Ovary (tissue), 9 donors: Measurements from ENCODE around the gene LEKR1. TPM values are rescaled to one million over a fixed set of nuclear protein-coding genes. Genes with fewer than 3 reads are reported as not detected.

Source experiments
- DNase-seq, 5 donors: peaks; one replicate each; pipeline ENCODE4 v3.0.0-alpha.2; 2019 to 2020
- H3K27ac ChIP-seq, 2 donors: fragments of 200-600 bp; one replicate each; pipeline versions ENCODE4 v1.5.1 to v1.8.0; 2019 to 2022
- H3K27me3 ChIP-seq: fragments of 200-600 bp; one replicate; pipeline ENCODE4 v1.8.0; 2022
- H3K36me3 ChIP-seq: fragments of 200-600 bp; sonication (generic); one replicate; pipeline ENCODE4 v1.5.1; 2019
- H3K4me1 ChIP-seq: one replicate; pipeline ENCODE4 v1.8.1; 2013; ENCODE audit warnings: mild to moderate bottlenecking, moderate library complexity; ENCODE audit not compliant: insufficient read depth
- H3K4me3 ChIP-seq: fragments of 200-600 bp; sonication (generic); one replicate; pipeline ENCODE4 v1.5.1; 2017
- H3K9me3 ChIP-seq, 2 donors: fragments of 200-600 bp in 1 of 2; sonication (generic) in 1 of 2; one replicate each; pipeline versions ENCODE4 v1.5.1 to v1.8.1; 2013 to 2019; ENCODE audit warnings: mild to moderate bottlenecking in 1 of 2, moderate library complexity in 1 of 2
- EP300 ChIP-seq: sonication (generic); formaldehyde crosslinking; IDR thresholded peaks from one replicate; pipeline ENCODE4 v1.6.1; 2017; ENCODE audit warnings: antibody characterized with exemption
- POLR2A ChIP-seq: fragments of 450-650 bp; IDR thresholded peaks from one replicate; pipeline ENCODE4 v1.6.1; 2017; ENCODE audit warnings: antibody characterized with exemption, mild to moderate bottlenecking, moderate library complexity
- WGBS, 3 donors: extraction: QIAGEN DNeasy Blood & Tissue Kit in 1 of 3; methylation state at CpG; one replicate each; pipeline versions ENCODE4 v1.1.5 to v1.1.7; 2013 to 2017; 5-methylcytosine and 5-hydroxymethylcytosine counted together
- intact Hi-C, 4 donors: fragments of 100-400 bp; cut with DNase I; formaldehyde crosslinking; loops; one replicate each; pipeline versions ENCODE4 v1.11.0 to v1.15.1; 2022 to 2023
- polyA plus RNA-seq, 2 donors: library from polyadenylated mRNA; stranded (reverse); fragments of 200-250 nt in 1 of 2; fragments of 350-450 nt in 1 of 2; fragmentation: Illumina TruSeq in 1 of 2; extraction: RNeasy Lipid Tissue Mini Kit (QIAGEN cat#74804) in 1 of 2; gene quantifications; one replicate each; pipeline ENCODE4 v1.2.3, GENCODE V29; 2013 to 2014
- total RNA-seq, 7 donors: library from RNA; depleted of rRNA in 2 of 7; stranded (reverse); fragments of >200 nt in 2 of 7; fragmentation: NEBNext Ultra II Directional in 3 of 7; extraction: Animal tissue kit (Norgen Biotek cat#: 25700) in 3 of 7; gene quantifications; one replicate each; pipeline versions ENCODE4 v1.1.0 to v1.2.4, GENCODE V29; 2016 to 2023
- TF ChIP-seq, protein P1 (sequence below), 3 donors: fragments of 450-650 bp in 2 of 3; fragments of 200-600 bp in 1 of 3; IDR thresholded peaks; one replicate each; pipeline versions ENCODE4 v1.5.1 to v1.8.0; 2016 to 2022; ENCODE audit warnings: antibody characterized with exemption in 3 of 3, mild to moderate bottlenecking in 1 of 3
- donor health status: DM: no; HTN: no; CAD: no; lungs with moderate emphysema.
- donor health status: DM: no; HTN: no; CAD: no.
- donor health status: Bipolar disorder and iron deficiency.
- donor health status: DM: yes; HTN: yes; CAD: no.
- donor health status: DM: no; HTN: no; CAD: no.
- donor health status: DM: yes; HTN: yes; CAD: no.

Gene LEKR1
- total and polyA plus RNA-seq, 9 donors, result 0.38 to 7.8 (median 2.4) TPM

DNA sequence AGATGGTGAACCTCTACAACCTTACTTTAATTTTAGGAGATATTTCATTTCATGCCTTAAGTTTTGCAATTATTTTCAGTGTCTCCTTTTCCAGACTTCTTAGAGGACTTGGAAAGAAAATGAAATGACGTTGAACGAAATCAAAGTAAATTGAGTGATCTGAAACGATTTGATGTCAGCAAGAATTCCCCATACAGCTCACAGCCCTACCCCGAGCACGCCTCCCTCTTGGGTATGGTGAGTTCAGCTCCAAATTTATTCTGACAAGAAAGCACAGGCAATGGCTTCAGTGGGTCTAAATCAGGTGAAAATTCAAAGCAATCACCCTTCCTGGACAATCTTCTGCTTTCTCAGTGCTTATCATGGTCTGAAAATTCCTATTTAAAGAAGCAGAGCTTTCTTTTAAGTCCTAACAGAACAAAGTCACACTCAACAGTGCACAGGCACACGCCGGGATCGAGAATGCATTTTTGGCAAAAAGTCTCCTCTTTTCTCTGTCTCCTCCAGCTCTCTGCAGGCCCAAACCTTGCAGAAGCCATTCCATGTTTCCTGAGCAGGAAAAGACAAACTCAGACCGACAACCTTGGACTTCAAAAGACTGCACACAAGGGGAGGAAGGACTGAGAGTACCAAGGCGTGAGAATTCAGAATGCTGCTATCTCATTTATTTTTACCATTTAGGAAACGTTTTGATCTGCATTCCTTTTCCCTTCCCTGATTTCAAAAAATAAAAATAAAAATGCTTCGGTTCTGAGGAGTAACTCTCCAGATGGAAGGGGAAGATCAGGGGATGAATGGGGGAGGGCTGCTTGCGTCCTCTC is 261.8 kb downstream of the LEKR1 start:
- H3K27ac ChIP-seq, result peak overlapping the region; percentile 86 to 97
- no peaks in the 10 kb centered on the region for H3K27me3 ChIP-seq
- WGBS, 3 donors, result 6 to 9% (median 7%) methylated on average over 13 of the region's 13 CpGs
- no peaks in the 10 kb centered on the region for H3K36me3 ChIP-seq
- H3K4me3 ChIP-seq, result peak overlapping the region; percentile 48
- H3K9me3 ChIP-seq, result no peaks in the 10 kb centered on the region
- TF ChIP-seq EP300 (no peak), POLR2A (no peak)
- TF ChIP-seq, protein P1, sequence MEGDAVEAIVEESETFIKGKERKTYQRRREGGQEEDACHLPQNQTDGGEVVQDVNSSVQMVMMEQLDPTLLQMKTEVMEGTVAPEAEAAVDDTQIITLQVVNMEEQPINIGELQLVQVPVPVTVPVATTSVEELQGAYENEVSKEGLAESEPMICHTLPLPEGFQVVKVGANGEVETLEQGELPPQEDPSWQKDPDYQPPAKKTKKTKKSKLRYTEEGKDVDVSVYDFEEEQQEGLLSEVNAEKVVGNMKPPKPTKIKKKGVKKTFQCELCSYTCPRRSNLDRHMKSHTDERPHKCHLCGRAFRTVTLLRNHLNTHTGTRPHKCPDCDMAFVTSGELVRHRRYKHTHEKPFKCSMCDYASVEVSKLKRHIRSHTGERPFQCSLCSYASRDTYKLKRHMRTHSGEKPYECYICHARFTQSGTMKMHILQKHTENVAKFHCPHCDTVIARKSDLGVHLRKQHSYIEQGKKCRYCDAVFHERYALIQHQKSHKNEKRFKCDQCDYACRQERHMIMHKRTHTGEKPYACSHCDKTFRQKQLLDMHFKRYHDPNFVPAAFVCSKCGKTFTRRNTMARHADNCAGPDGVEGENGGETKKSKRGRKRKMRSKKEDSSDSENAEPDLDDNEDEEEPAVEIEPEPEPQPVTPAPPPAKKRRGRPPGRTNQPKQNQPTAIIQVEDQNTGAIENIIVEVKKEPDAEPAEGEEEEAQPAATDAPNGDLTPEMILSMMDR (IDR thresholded peaks at IDR 0.05), result no peak
- H3K4me1 ChIP-seq, result peaks cover 6% of the 10 kb centered on the region
- intact Hi-C loops, result loop anchor here (2.0 to 10.0 kb wide), 9 partner anchors 41 to 933 kb away; partner anchors contain the start of genes LEKR1 (in 2 of the 4), SSR3 (in 1 of the 4) and TIPARP (in 1 of the 4)
- peak in 2 of 5 donors; percentile 22 to 24 for DNase-seq

- H3K27me3 ChIP-seq, result no peaks in the 10 kb centered on the region
- no peaks in the 10 kb centered on the region for H3K9me3 ChIP-seq
- H3K27ac ChIP-seq, result peak overlapping the region; percentile 86 to 97
- intact Hi-C loops, result loop anchor here (2.0 to 10.0 kb wide), 9 partner anchors 40 to 934 kb away; partner anchors contain the start of genes LEKR1 (in 2 of the 4), SSR3 (in 1 of the 4) and TIPARP (in 1 of the 4)
- DNase-seq, result peak; percentile 96 to 98 (median 98)
- peaks cover 6% of the 10 kb centered on the region for H3K4me1 ChIP-seq
- H3K36me3 ChIP-seq, result no peaks in the 10 kb centered on the region
- 0% methylated on average over 50 to 59 of the region's 59 CpGs for WGBS, 3 donors
- TF ChIP-seq EP300, result peak; percentile 69
- TF ChIP-seq POLR2A, result peak; percentile 91
- TF ChIP-seq, protein P1 (IDR thresholded peaks at IDR 0.05), result peak in 2 of 3 donors; percentile 6 to 21
- peak overlapping the region; percentile 48 for H3K4me3 ChIP-seq
Measured at GRCh38 chr3:157088601-157089454, 262.7 kb downstream of the LEKR1 start.

- TF ChIP-seq, protein P1 (IDR thresholded peaks at IDR 0.05), result no peak
- no peak for TF ChIP-seq EP300
- no peak for TF ChIP-seq POLR2A
- Histone ChIP-seq H3K27me3 (no peaks in the 10 kb centered on the region), H3K4me1 (peaks cover 6% of the 10 kb centered on the region), H3K36me3 (no peaks in the 10 kb centered on the region), H3K9me3 (no peaks in the 10 kb centered on the region), H3K27ac (peak overlapping the region; percentile 86 to 97), H3K4me3 (peak overlapping the region; percentile 48)
- intact Hi-C loops, result loop anchor here (2.0 to 10.0 kb wide), 9 partner anchors 39 to 935 kb away; partner anchors contain the start of genes LEKR1 (in 2 of the 4), SSR3 (in 1 of the 4) and TIPARP (in 1 of the 4)
- 5 to 14% (median 8%) methylated on average over 18 of the region's 18 CpGs for WGBS, 3 donors
- DNase-seq, result peak in 3 of 5 donors; percentile 33 to 39 (median 33)
Measured at GRCh38 chr3:157089455-157090221, 263.5 kb downstream of the LEKR1 start.
